Ishikawa (cell line): ENCODE results near the gene SREK1IP1.

ENCODE experiments used
- CEBPB ChIP-seq: IDR thresholded peaks from 2 replicates; pipeline ENCODE4 v1.6.1; 2012
- CREB1 ChIP-seq: IDR thresholded peaks from 2 replicates; pipeline ENCODE4 v1.6.1; 2012; ENCODE audit warnings: low read depth
- EGR1 ChIP-seq: IDR thresholded peaks from 2 replicates; pipeline ENCODE4 v1.6.1; 2012
- EP300 ChIP-seq: IDR thresholded peaks from 2 replicates; pipeline ENCODE4 v1.6.1; 2012; ENCODE audit warnings: borderline replicate concordance
- FOXM1 ChIP-seq: IDR thresholded peaks from 2 replicates; pipeline ENCODE4 v1.6.1; 2012; ENCODE audit warnings: low read depth, borderline replicate concordance
- MAX ChIP-seq: IDR thresholded peaks from 2 replicates; pipeline ENCODE4 v1.6.1; 2012
- NFIC ChIP-seq: IDR thresholded peaks from 2 replicates; pipeline ENCODE4 v1.6.1; 2012
- RAD21 ChIP-seq: IDR thresholded peaks from 2 replicates; pipeline ENCODE4 v1.6.1; 2012; ENCODE audit warnings: low read depth
- REST ChIP-seq: IDR thresholded peaks from 2 replicates; pipeline ENCODE4 v1.6.1; 2012; ENCODE audit warnings: low read depth, mild to moderate bottlenecking
- TAF1 ChIP-seq: IDR thresholded peaks from 2 replicates; pipeline ENCODE4 v1.6.1; 2012; ENCODE audit warnings: low read depth, mild to moderate bottlenecking
- TCF12 ChIP-seq: IDR thresholded peaks from 2 replicates; pipeline ENCODE4 v1.6.1; 2012; ENCODE audit warnings: low read depth
- TEAD4 ChIP-seq: IDR thresholded peaks from 2 replicates; pipeline ENCODE4 v1.6.1; 2012
- YY1 ChIP-seq: IDR thresholded peaks from 2 replicates; pipeline ENCODE4 v1.6.1; 2012; ENCODE audit warnings: low read depth
- ZBTB7A ChIP-seq: IDR thresholded peaks from 2 replicates; pipeline ENCODE4 v1.6.1; 2012; ENCODE audit warnings: low read depth
- TF ChIP-seq, protein P1 (sequence below): IDR thresholded peaks from 2 replicates; pipeline ENCODE4 v1.6.1; 2012

SREK1IP1 gene

DNA sequence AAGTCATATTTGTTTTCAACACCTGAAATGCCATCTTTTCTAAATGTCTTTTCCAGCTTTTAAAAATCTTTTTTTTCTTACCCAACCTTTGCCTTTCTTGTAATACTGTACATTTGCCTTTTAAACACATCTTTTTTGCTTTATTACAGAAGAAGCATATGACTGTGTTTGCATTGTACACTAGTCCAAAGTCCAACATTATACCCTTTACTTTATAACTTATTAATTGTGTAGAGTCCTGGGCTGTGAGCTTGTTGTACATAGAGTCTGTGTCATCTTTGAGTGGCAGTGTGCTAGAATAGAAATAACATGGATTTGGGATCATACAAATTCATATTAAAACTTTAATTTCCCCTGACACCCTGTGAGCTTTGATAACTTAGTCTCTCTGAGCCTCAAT, 24.0 kb upstream of the SREK1IP1 start:
- TF ChIP-seq REST = no peak
- TF ChIP-seq CEBPB = no peak
- TF ChIP-seq MAX = no peak
- no peak for TF ChIP-seq TCF12
- TF ChIP-seq FOXM1 = no peak
- TF ChIP-seq YY1 = no peak
- TF ChIP-seq NFIC = no peak
- TF ChIP-seq EP300 = no peak
- no peak for TF ChIP-seq TAF1
- no peak for TF ChIP-seq ZBTB7A
- no peak for TF ChIP-seq CREB1
- TF ChIP-seq RAD21 = no peak
- no peak for TF ChIP-seq TEAD4
- TF ChIP-seq EGR1 = no peak
- TF ChIP-seq, protein P1, sequence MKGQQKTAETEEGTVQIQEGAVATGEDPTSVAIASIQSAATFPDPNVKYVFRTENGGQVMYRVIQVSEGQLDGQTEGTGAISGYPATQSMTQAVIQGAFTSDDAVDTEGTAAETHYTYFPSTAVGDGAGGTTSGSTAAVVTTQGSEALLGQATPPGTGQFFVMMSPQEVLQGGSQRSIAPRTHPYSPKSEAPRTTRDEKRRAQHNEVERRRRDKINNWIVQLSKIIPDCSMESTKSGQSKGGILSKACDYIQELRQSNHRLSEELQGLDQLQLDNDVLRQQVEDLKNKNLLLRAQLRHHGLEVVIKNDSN = no peak

- no peak for TF ChIP-seq RAD21
- TF ChIP-seq TAF1 = no peak
- TF ChIP-seq CEBPB = no peak
- no peak for TF ChIP-seq MAX
- TF ChIP-seq, protein P1 = no peak
- no peak for TF ChIP-seq TCF12
Measured at GRCh38 chr5:64790210-64790609, 21.7 kb upstream of the SREK1IP1 start.

DNA sequence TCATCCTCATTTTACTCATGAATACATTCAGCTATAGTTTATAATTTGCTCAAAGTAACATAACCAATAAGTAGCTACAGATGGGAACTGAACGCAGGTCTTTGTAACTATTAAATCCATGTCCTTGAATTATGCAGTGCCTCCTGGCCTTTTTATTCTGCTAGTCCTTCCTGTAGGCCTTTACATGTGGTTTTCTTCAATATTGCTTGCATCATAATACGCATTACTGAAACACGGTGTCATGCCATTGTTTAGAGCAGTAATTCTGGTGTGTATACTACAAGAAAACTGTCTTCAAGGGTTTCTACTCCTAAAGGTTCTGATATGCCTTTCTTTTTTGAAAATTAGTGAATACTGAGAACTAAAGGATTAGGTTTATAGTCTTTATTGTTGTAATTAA, 21.0 kb upstream of the SREK1IP1 start:
- TF ChIP-seq REST = no peak
- no peak for TF ChIP-seq CREB1
- TF ChIP-seq NFIC = no peak
- no peak for TF ChIP-seq TAF1
- TF ChIP-seq FOXM1 = no peak
- no peak for TF ChIP-seq TCF12
- TF ChIP-seq, protein P1 = no peak
- TF ChIP-seq RAD21 = no peak
- TF ChIP-seq MAX = no peak
- no peak for TF ChIP-seq ZBTB7A
- TF ChIP-seq TEAD4 = no peak
- TF ChIP-seq YY1 = no peak
- TF ChIP-seq EP300 = no peak
- TF ChIP-seq EGR1 = no peak
- TF ChIP-seq CEBPB = no peak

GRCh38 chr5:64788156-64788555, 19.7 kb upstream of the SREK1IP1 start:
- no peak for TF ChIP-seq EGR1
- TF ChIP-seq TAF1 = no peak
- TF ChIP-seq FOXM1 = no peak
- TF ChIP-seq NFIC = no peak
- no peak for TF ChIP-seq CEBPB
- TF ChIP-seq TEAD4 = no peak
- TF ChIP-seq MAX = no peak
- TF ChIP-seq CREB1 = no peak
- TF ChIP-seq, protein P1 = no peak
- TF ChIP-seq EP300 = no peak
- TF ChIP-seq YY1 = no peak

DNA sequence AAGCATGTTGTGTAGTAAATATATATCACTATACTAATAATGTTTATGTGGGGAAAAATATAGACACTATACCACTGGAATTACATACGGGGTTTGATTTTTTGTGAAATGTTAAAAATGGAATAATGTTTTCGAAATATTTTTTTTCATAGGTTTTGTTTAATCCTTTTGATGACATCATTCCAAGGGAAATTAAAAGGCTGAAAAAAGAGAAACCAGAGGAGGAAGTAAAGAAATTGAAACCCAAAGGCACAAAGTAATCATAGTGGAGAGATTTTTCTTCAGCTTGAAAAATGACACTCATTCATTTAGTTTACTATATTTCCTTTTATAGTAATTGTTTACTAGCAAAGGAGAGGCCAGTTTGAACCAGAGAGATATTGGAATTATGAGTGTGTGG, 17.9 kb upstream of the SREK1IP1 start:
- TF ChIP-seq CEBPB (no peak), EP300 (no peak), REST (no peak), NFIC (no peak), MAX (no peak), EGR1 (no peak), RAD21 (no peak), CREB1 (no peak), TEAD4 (no peak)
- TF ChIP-seq, protein P1 = no peak
